ENCODE results near the gene CCDC148.

GRCh38 chr2:158127380-158127804, 329.2 kb downstream of the CCDC148 start:
- TF ChIP-seq CTCF (IDR thresholded peaks at IDR 0.05; ENCODE audit: low read length) (no peak), EZH2 (IDR thresholded peaks at IDR 0.05; ENCODE audit: borderline replicate concordance, low read length) (no peak)
